NCI-H1417 (cell line): ENCODE results near the gene STXBP6.
"Not testable (repeated sequence)": the region's sequence is repeated elsewhere in the genome, so short reads cannot be mapped to it uniquely, and the experiment has no call there.

Experiments used
- DNase-seq, 3 experiments: peaks; one replicate each; lab custom pipeline; 2025; lab: John Stamatoyannopoulos, UW

The STXBP6 gene

GRCh38 chr14:24828486-24828885 is 221.5 kb downstream of the STXBP6 start:
- DNase-seq, result no peak

- no peak for DNase-seq
Measured at GRCh38 chr14:24826390-24826789, 223.6 kb downstream of the STXBP6 start.

GRCh38 chr14:24820616-24821015 is 229.3 kb downstream of the STXBP6 start:
- no peak for DNase-seq

- no peak for DNase-seq
Measured at GRCh38 chr14:24818823-24819341, 231.1 kb downstream of the STXBP6 start.

GRCh38 chr14:24818058-24818822 is 231.7 kb downstream of the STXBP6 start:
- DNase-seq, result peak in 1 of 3 experiments; percentile 57

GRCh38 chr14:24817212-24818057 is 232.5 kb downstream of the STXBP6 start:
- peak in 1 of 3 experiments; percentile 30 for DNase-seq

- no peak for DNase-seq
Measured at GRCh38 chr14:24816929-24817211, 233.1 kb downstream of the STXBP6 start.

GRCh38 chr14:24816011-24816928 is 233.7 kb downstream of the STXBP6 start:
- DNase-seq, result no peak

- DNase-seq, result no peak
Measured at GRCh38 chr14:24815543-24815942, 234.4 kb downstream of the STXBP6 start.

GRCh38 chr14:24814944-24815343 is 235.0 kb downstream of the STXBP6 start:
- DNase-seq, result no peak

GRCh38 chr14:24814346-24814745 is 235.6 kb downstream of the STXBP6 start:
- no peak for DNase-seq

GRCh38 chr14:24813819-24814259 is 236.1 kb downstream of the STXBP6 start:
- no peak for DNase-seq

- no peak for DNase-seq
Measured at GRCh38 chr14:24813089-24813815, 236.7 kb downstream of the STXBP6 start.

GRCh38 chr14:24809135-24809534 is 240.8 kb downstream of the STXBP6 start:
- no peak for DNase-seq

- DNase-seq, result no peak
Measured at GRCh38 chr14:24808412-24808811, 241.5 kb downstream of the STXBP6 start.

GRCh38 chr14:24806061-24806678 is 243.8 kb downstream of the STXBP6 start:
- DNase-seq, result peak; percentile 6 to 61 (median 42)

- DNase-seq, result no peak
Measured at GRCh38 chr14:24804552-24805212, 245.3 kb downstream of the STXBP6 start.

- DNase-seq, result no peak
Measured at GRCh38 chr14:24803933-24804494, 245.9 kb downstream of the STXBP6 start.

- DNase-seq, result not testable (repeated sequence)
Measured at GRCh38 chr14:24803426-24803825, 246.5 kb downstream of the STXBP6 start.

- DNase-seq, result no peak
Measured at GRCh38 chr14:24802236-24802635, 247.7 kb downstream of the STXBP6 start.
